HepG2 (cell line): ENCODE measurements around the gene ZNHIT1.

Experiments
- EHMT2 ChIP-seq: fragments of 200-600 bp; sonication (generic); IDR thresholded peaks from 2 replicates; pipeline ENCODE4 v1.7.0; 2017; ENCODE audit warnings: antibody characterized with exemption, low read depth, low read length, borderline replicate concordance
- ZBTB42 ChIP-seq: sonication (generic); formaldehyde crosslinking; IDR thresholded peaks from 2 replicates; pipeline ENCODE4 v1.5.0; 2020; ENCODE audit warnings: mild to moderate bottlenecking, missing genetic modification reagents

DNA sequence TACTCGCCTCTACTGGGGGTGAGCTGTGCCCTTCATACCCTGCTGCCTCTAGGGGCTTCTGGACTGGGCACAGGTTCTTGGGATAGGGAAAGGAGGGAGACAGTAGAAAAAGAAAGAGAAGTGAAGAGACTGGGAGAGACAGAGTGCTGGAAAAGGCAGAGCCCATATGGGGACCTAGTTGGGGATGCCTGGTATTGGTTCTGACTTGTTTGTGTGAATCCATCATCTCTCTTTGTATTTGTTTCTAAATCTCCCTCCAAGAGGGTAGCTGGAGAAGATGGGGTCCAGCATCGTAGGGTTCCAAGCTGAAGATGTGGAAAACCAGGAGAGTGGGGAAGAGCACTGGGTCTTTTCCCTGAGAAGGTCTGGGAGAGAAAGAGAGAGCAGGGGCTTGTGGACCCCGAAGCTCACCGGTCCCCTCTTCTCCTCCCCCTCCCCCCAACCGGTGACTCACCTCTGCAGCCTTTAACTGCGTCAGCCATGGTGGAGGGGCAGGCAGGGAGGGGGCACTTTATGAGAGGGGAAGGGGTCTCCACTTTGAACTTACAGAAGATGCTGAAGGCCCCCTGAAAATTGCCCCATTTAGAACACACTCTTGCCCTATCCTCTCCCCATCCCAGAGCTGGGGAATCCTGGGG lies 49.4 kb upstream of the ZNHIT1 start:
- TF ChIP-seq ZBTB42 (CRISPR knock-in tag) = no peak
- no peak for TF ChIP-seq EHMT2
